ENCODE results near the gene SLC13A3. TPM values are rescaled to one million over a fixed set of nuclear protein-coding genes. Genes with fewer than 3 reads are reported as not detected.

SLC13A3 gene
- total and polyA plus RNA-seq, 4 donors: 1.5 to 10.7 (median 8.3) TPM

DNA sequence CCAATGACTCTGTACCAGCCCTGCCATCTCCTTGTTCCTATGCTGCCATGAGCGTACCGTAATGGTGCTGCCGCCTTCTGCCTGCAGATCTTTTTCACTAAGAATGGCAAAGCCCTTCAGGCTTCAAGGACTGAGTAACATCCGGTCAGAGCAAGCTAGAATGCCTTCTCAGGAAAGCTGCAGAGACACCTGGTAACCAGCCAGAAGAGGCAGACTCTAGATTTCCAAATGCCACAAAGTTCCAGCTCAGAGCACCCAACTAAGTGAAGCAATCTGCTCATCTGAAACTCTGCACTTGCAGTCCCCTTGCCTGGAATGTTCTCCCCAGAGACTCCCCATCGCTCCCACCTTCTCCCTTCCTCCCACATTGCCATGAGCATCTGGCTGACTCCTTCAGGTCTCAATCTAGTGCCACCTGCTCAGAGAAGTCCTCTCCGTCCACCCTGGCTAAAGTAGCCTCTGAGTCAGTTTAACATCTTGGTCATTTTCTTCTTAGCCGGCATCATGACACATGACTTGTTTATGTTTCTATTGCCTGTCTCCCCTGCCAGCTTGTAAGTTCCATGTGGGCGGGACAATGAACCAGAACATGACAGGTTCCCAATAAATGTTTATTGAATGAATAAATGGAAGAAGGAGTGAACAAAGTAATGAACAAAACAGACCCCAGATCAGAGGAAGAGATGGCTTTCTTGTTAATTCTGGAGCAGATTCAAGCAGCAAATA is 93.9 kb downstream of the SLC13A3 start:
- H3K4me1 ChIP-seq (ENCODE audit: control insufficient read depth in 4 of 4, insufficient read depth in 4 of 4, low read length in 3 of 4): peaks cover 0 to 5% (median 4%) of the 10 kb centered on the region in 4 donors
- no peaks in the 10 kb centered on the region for H3K36me3 ChIP-seq (ENCODE audit: control insufficient read depth in 4 of 4, insufficient read depth in 3 of 4, low read depth in 1 of 4, low read length in 3 of 4)
- no peak overlapping the region for H3K4me3 ChIP-seq (ENCODE audit: low read depth in 1 of 3, low read length in 3 of 3)
- no peak overlapping the region for H3K27ac ChIP-seq (ENCODE audit: low read depth in 1 of 2, low read length in 2 of 2)
- no peak for DNase-seq (ENCODE audit: low spot score)
- WGBS: 85% methylated on average over 8 of the region's 8 CpGs
- no peak overlapping the region for H3K9ac ChIP-seq (ENCODE audit: low read depth in 1 of 2, low read length in 2 of 2)
- H3K9me3 ChIP-seq (ENCODE audit: control insufficient read depth in 4 of 4, low read length in 3 of 4): no peaks in the 10 kb centered on the region
- no peaks in the 10 kb centered on the region for H3K27me3 ChIP-seq (ENCODE audit: control insufficient read depth in 4 of 4, insufficient read depth in 4 of 4, low read length in 3 of 4)
- no peak for TF ChIP-seq JUND (IDR thresholded peaks at IDR 0.05)
- no peak for TF ChIP-seq RAD21 (IDR thresholded peaks at IDR 0.05)
- TF ChIP-seq, protein P1, sequence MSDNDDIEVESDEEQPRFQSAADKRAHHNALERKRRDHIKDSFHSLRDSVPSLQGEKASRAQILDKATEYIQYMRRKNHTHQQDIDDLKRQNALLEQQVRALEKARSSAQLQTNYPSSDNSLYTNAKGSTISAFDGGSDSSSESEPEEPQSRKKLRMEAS (IDR thresholded peaks at IDR 0.05): no peak
- TF ChIP-seq RXRA (IDR thresholded peaks at IDR 0.05): no peak

DNA sequence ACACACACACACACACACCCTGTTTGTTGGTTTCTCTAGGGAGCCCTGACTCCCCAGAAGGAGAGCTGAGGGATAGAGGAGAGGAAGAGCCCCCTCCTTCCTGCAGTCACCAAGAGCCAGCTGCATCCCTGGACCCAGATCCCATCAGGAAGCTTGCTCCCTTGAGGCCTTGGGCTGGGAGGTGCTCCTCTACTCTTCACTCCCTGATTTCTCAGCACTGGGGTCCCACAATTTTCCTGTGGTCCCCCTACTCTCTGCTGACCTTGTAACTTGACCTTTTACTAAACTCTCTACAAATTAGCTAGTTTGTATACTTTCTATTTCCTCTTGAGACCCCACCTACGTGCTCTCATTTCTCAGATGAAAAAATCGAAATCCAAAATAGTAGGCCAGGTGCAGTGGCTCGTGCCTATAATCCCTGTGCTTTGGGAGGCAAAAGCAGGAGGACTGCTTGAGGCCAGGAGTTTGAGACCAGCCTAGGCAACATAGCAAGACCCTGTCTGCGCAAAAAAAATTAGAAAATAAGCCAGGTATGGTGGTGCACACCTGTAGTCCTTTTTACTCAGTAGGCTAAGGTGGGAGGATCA is 95.8 kb downstream of the SLC13A3 start:
- DNase-seq (ENCODE audit: low spot score): no peak
- no peaks in the 10 kb centered on the region for H3K27me3 ChIP-seq (ENCODE audit: control insufficient read depth in 4 of 4, insufficient read depth in 4 of 4, low read length in 3 of 4)
- no peaks in the 10 kb centered on the region for H3K9me3 ChIP-seq (ENCODE audit: control insufficient read depth in 4 of 4, low read length in 3 of 4)
- no peak overlapping the region for H3K4me3 ChIP-seq (ENCODE audit: low read depth in 1 of 3, low read length in 3 of 3)
- 90% methylated on average over 4 of the region's 4 CpGs for WGBS
- no peak for TF ChIP-seq GABPA (IDR thresholded peaks at IDR 0.05 in 1 of 2, conservative IDR thresholded peaks at IDR 0.05 in 1 of 2)
- TF ChIP-seq, protein P2, sequence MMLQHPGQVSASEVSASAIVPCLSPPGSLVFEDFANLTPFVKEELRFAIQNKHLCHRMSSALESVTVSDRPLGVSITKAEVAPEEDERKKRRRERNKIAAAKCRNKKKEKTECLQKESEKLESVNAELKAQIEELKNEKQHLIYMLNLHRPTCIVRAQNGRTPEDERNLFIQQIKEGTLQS (IDR thresholded peaks at IDR 0.05): no peak
- TF ChIP-seq NR2F2 (IDR thresholded peaks at IDR 0.05): no peak
- no peak for TF ChIP-seq JUND (IDR thresholded peaks at IDR 0.05)
- no peak for TF ChIP-seq HNF4G (IDR thresholded peaks at IDR 0.05)
- TF ChIP-seq FOXA1 (IDR thresholded peaks at IDR 0.05): no peak
- no peak for TF ChIP-seq HNF4A (conservative IDR thresholded peaks at IDR 0.05)
- no peak for TF ChIP-seq EGR1 (IDR thresholded peaks at IDR 0.05; ENCODE audit: low read depth in 2 of 2)
- no peaks in the 10 kb centered on the region for H3K36me3 ChIP-seq (ENCODE audit: control insufficient read depth in 4 of 4, insufficient read depth in 3 of 4, low read depth in 1 of 4, low read length in 3 of 4)
- no peak overlapping the region for H3K27ac ChIP-seq (ENCODE audit: low read depth in 1 of 2, low read length in 2 of 2)
- H3K9ac ChIP-seq (ENCODE audit: low read depth in 1 of 2, low read length in 2 of 2): no peak overlapping the region
- H3K4me1 ChIP-seq (ENCODE audit: control insufficient read depth in 4 of 4, insufficient read depth in 4 of 4, low read length in 3 of 4): no peaks in the 10 kb centered on the region

DNA sequence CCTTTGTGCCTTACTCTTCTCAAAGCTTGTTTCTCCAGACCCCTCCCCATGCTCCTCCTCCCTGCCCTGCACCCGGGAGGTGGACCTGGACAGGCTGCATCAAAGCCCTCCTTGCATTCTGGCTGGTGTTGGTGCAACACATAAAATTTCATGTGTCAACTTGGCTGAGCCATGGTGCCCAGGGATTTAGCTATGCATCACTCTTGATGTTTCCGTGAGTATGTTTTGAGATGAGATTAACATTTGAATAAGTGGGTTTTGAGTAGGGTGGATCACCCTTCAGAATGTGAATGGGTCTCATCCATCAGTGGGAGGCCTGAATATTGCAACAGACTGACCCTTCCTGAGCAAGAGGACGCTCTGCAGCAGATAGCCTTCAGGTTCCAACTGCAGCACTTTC is 96.4 kb downstream of the SLC13A3 start:
- H3K36me3 ChIP-seq (ENCODE audit: control insufficient read depth in 4 of 4, insufficient read depth in 3 of 4, low read depth in 1 of 4, low read length in 3 of 4): no peaks in the 10 kb centered on the region
- no peaks in the 10 kb centered on the region for H3K27me3 ChIP-seq (ENCODE audit: control insufficient read depth in 4 of 4, insufficient read depth in 4 of 4, low read length in 3 of 4)
- H3K9ac ChIP-seq (ENCODE audit: low read depth in 1 of 2, low read length in 2 of 2): no peak overlapping the region
- no peaks in the 10 kb centered on the region for H3K4me1 ChIP-seq (ENCODE audit: control insufficient read depth in 4 of 4, insufficient read depth in 4 of 4, low read length in 3 of 4)
- no peaks in the 10 kb centered on the region for H3K9me3 ChIP-seq (ENCODE audit: control insufficient read depth in 4 of 4, low read length in 3 of 4)
- WGBS: 83% methylated on average over 3 of the region's 3 CpGs
- no peak overlapping the region for H3K4me3 ChIP-seq (ENCODE audit: low read depth in 1 of 3, low read length in 3 of 3)
- no peak for DNase-seq (ENCODE audit: low spot score)
- TF ChIP-seq, protein P3, sequence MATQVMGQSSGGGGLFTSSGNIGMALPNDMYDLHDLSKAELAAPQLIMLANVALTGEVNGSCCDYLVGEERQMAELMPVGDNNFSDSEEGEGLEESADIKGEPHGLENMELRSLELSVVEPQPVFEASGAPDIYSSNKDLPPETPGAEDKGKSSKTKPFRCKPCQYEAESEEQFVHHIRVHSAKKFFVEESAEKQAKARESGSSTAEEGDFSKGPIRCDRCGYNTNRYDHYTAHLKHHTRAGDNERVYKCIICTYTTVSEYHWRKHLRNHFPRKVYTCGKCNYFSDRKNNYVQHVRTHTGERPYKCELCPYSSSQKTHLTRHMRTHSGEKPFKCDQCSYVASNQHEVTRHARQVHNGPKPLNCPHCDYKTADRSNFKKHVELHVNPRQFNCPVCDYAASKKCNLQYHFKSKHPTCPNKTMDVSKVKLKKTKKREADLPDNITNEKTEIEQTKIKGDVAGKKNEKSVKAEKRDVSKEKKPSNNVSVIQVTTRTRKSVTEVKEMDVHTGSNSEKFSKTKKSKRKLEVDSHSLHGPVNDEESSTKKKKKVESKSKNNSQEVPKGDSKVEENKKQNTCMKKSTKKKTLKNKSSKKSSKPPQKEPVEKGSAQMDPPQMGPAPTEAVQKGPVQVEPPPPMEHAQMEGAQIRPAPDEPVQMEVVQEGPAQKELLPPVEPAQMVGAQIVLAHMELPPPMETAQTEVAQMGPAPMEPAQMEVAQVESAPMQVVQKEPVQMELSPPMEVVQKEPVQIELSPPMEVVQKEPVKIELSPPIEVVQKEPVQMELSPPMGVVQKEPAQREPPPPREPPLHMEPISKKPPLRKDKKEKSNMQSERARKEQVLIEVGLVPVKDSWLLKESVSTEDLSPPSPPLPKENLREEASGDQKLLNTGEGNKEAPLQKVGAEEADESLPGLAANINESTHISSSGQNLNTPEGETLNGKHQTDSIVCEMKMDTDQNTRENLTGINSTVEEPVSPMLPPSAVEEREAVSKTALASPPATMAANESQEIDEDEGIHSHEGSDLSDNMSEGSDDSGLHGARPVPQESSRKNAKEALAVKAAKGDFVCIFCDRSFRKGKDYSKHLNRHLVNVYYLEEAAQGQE (IDR thresholded peaks at IDR 0.05): no peak
- TF ChIP-seq HNF4G (IDR thresholded peaks at IDR 0.05): no peak
- no peak for TF ChIP-seq JUND (IDR thresholded peaks at IDR 0.05)
- no peak for TF ChIP-seq NR2F2 (IDR thresholded peaks at IDR 0.05)
- TF ChIP-seq, protein P4, sequence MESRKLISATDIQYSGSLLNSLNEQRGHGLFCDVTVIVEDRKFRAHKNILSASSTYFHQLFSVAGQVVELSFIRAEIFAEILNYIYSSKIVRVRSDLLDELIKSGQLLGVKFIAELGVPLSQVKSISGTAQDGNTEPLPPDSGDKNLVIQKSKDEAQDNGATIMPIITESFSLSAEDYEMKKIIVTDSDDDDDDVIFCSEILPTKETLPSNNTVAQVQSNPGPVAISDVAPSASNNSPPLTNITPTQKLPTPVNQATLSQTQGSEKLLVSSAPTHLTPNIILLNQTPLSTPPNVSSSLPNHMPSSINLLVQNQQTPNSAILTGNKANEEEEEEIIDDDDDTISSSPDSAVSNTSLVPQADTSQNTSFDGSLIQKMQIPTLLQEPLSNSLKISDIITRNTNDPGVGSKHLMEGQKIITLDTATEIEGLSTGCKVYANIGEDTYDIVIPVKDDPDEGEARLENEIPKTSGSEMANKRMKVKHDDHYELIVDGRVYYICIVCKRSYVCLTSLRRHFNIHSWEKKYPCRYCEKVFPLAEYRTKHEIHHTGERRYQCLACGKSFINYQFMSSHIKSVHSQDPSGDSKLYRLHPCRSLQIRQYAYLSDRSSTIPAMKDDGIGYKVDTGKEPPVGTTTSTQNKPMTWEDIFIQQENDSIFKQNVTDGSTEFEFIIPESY (IDR thresholded peaks at IDR 0.05): no peak
- TF ChIP-seq FOXA2 (IDR thresholded peaks at IDR 0.05): no peak
- TF ChIP-seq, protein P1 (IDR thresholded peaks at IDR 0.05): no peak
- TF ChIP-seq GABPA (IDR thresholded peaks at IDR 0.05 in 1 of 2, conservative IDR thresholded peaks at IDR 0.05 in 1 of 2): no peak
- no peak for TF ChIP-seq EGR1 (IDR thresholded peaks at IDR 0.05; ENCODE audit: low read depth in 2 of 2)
- no peak for TF ChIP-seq RAD21 (IDR thresholded peaks at IDR 0.05)
- no peak for TF ChIP-seq FOXA1 (IDR thresholded peaks at IDR 0.05)
- TF ChIP-seq, protein P5, sequence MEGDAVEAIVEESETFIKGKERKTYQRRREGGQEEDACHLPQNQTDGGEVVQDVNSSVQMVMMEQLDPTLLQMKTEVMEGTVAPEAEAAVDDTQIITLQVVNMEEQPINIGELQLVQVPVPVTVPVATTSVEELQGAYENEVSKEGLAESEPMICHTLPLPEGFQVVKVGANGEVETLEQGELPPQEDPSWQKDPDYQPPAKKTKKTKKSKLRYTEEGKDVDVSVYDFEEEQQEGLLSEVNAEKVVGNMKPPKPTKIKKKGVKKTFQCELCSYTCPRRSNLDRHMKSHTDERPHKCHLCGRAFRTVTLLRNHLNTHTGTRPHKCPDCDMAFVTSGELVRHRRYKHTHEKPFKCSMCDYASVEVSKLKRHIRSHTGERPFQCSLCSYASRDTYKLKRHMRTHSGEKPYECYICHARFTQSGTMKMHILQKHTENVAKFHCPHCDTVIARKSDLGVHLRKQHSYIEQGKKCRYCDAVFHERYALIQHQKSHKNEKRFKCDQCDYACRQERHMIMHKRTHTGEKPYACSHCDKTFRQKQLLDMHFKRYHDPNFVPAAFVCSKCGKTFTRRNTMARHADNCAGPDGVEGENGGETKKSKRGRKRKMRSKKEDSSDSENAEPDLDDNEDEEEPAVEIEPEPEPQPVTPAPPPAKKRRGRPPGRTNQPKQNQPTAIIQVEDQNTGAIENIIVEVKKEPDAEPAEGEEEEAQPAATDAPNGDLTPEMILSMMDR (IDR thresholded peaks at IDR 0.05; ENCODE audit: low read depth, low read length, missing input control): no peak
- no peak overlapping the region for H3K27ac ChIP-seq (ENCODE audit: low read depth in 1 of 2, low read length in 2 of 2)

Data from liver (tissue), 9 donors.